ENCODE data around the gene HSPG2.
"Not testable (repeated sequence)": the region's sequence is repeated elsewhere in the genome, so short reads cannot be mapped to it uniquely, and the experiment has no call there.

GRCh38 chr1:21983539-21983938, 46.4 kb upstream of the HSPG2 start:
- TF ChIP-seq ZNF274 (IDR thresholded peaks at IDR 0.05; ENCODE audit: insufficient read depth, insufficient read length); CTCF (IDR thresholded peaks at IDR 0.05 in 2 of 3, conservative IDR thresholded peaks at IDR 0.05 in 1 of 3; ENCODE audit: control insufficient read depth in 2 of 3, extremely low read depth in 1 of 3, insufficient read depth in 1 of 3, low read depth in 3 of 3, low read length in 3 of 3); MTA2 (IDR thresholded peaks at IDR 0.05; ENCODE audit: low read depth); MAX (IDR thresholded peaks at IDR 0.05; ENCODE audit: low read depth, low read length); RCOR1 (conservative IDR thresholded peaks at IDR 0.05; ENCODE audit: low read depth, low read length); RFX5 (IDR thresholded peaks at IDR 0.05; ENCODE audit: low read depth, low read length): not testable (repeated sequence)

Data from GM12878 (cell line).